ENCODE data around the gene INKA1. TPM values are rescaled to one million over a fixed set of nuclear protein-coding genes. Genes with fewer than 3 reads are reported as not detected.

Gene INKA1
- total and polyA plus RNA-seq, 9 of the 15 experiments (the other 6 are each of a cell fraction or from before 2014, with no cell fraction given): 0.55 to 13.9 (median 6.7) TPM

DNA sequence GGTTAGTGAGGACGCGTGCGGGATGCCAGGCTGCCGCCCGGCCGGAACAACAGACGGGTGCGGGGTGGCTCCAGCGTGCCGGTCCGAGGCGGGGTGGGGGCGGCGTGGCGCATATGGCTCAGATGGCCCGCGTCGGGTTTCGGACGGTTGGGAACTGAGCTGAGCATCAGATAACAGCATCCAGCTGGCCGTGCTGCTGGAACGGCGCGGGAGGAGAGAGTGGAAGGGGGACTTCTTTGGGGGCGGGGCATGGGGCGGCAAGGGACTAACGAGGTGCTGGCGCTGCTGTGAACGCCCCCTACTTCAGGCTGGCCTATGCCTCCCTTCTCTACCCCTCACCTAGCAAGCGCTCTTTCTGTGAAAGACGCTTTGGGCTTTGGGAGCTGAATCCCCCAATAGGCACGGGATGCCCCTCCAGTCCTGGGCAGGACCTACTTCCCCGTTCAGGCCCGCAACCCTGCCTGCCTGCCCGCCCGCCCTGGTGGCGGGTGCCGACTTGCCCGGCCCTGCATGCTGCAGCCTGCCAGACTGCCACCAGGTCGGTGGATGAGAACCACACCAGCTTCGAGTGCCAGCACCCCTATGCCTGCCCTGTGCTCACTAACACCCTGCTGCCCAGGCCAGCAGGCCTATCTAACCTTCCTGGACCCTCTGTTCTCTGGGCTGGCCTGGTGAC is 542 bp downstream of the INKA1 start (continued):
- TF ChIP-seq, protein P1, sequence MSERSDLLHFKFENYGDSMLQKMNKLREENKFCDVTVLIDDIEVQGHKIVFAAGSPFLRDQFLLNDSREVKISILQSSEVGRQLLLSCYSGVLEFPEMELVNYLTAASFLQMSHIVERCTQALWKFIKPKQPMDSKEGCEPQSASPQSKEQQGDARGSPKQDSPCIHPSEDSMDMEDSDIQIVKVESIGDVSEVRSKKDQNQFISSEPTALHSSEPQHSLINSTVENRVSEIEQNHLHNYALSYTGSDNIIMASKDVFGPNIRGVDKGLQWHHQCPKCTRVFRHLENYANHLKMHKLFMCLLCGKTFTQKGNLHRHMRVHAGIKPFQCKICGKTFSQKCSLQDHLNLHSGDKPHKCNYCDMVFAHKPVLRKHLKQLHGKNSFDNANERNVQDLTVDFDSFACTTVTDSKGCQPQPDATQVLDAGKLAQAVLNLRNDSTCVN (CRISPR knock-in tag; IDR thresholded peaks at IDR 0.05): no peak

GRCh38 chr3:49804141-49805041 is 1.3 kb downstream of the INKA1 start:
- Histone ChIP-seq H3K9ac (ENCODE audit: insufficient read depth in 1 of 2, low read depth in 2 of 2, low read length in 2 of 2) (peak overlapping the region in 1 of 2 experiments; percentile 95; a peak in 2 of 4 replicates), H3K79me2 (ENCODE audit: control insufficient read depth, insufficient read depth, low read length) (peaks cover 23% of the 10 kb centered on the region), H3K4me1 (replicated peaks in 1 of 2; ENCODE audit: control insufficient read depth in 2 of 2, insufficient read depth in 2 of 2, low read length in 2 of 2) (peaks cover 43 to 60% of the 10 kb centered on the region in 2 experiments), H3K9me3 (replicated peaks; ENCODE audit: control insufficient read depth, insufficient read depth, low read depth, low read length) (no peaks in the 10 kb centered on the region), H4K20me1 (replicated peaks; ENCODE audit: control insufficient read depth, insufficient read depth, low read length) (no peaks in the 10 kb centered on the region), H3K4me3 (peak overlapping the region; percentile 82), H3K27me3 (ENCODE audit: control insufficient read depth in 2 of 2, insufficient read depth in 2 of 2, low read length in 2 of 2) (no peaks in the 10 kb centered on the region), H3K36me3 (ENCODE audit: control insufficient read depth, insufficient read depth, low read length) (peaks cover 9% of the 10 kb centered on the region; the same call in 2 of the 3 replicates), H3K27ac (ENCODE audit: extremely low read depth, low read depth, low read length) (peak overlapping the region; percentile 75; the same call in 2 of the 3 replicates), H3K4me2 (ENCODE audit: insufficient read depth, low read length) (peak overlapping the region; percentile 96), H2AFZ (ENCODE audit: low read depth, low read length) (no peak overlapping the region), H3K9me1 (ENCODE audit: control insufficient read depth, insufficient read depth, low read length) (peaks cover 4% of the 10 kb centered on the region)
- in situ Hi-C loops (cut with MboI): no loop called here
- no peak for FAIRE-seq
- DNase-seq (ENCODE audit: extremely low read depth in 1 of 4, low spot score in 3 of 4): no peak
- WGBS (ENCODE audit: insufficient coverage, low coverage, missing lambda C conversion rate): 92% methylated on average over 20 of the region's 26 CpGs
- ChIA-PET CTCF (ENCODE audit: low intra/inter-chr PET ratio) (interaction anchor here (0.9 kb wide), 1 partner anchor 35 kb away, joined by 3 read pairs; no protein-coding TSS in a partner anchor), POLR2A (interaction anchor here (0.6 to 2.4 kb wide), 6 partner anchors 9 to 285 kb away, joined by 3 to 16 read pairs (median 4); partner anchors contain the start of genes IP6K1 and UBA7)
- BruUV-seq (replicated peaks): no TSS peak
- TF ChIP-seq, protein P2, sequence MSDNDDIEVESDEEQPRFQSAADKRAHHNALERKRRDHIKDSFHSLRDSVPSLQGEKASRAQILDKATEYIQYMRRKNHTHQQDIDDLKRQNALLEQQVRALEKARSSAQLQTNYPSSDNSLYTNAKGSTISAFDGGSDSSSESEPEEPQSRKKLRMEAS (CRISPR knock-in tag; IDR thresholded peaks at IDR 0.05): 0 out of 2 replicates have a peak, but pooled peaks have one; percentile 13
- peak; percentile 69; the same call in 1 of the 2 replicates for TF ChIP-seq ZNF263 (CRISPR knock-in tag; IDR thresholded peaks at IDR 0.05; ENCODE audit: borderline replicate concordance)
- TF ChIP-seq, protein P3, sequence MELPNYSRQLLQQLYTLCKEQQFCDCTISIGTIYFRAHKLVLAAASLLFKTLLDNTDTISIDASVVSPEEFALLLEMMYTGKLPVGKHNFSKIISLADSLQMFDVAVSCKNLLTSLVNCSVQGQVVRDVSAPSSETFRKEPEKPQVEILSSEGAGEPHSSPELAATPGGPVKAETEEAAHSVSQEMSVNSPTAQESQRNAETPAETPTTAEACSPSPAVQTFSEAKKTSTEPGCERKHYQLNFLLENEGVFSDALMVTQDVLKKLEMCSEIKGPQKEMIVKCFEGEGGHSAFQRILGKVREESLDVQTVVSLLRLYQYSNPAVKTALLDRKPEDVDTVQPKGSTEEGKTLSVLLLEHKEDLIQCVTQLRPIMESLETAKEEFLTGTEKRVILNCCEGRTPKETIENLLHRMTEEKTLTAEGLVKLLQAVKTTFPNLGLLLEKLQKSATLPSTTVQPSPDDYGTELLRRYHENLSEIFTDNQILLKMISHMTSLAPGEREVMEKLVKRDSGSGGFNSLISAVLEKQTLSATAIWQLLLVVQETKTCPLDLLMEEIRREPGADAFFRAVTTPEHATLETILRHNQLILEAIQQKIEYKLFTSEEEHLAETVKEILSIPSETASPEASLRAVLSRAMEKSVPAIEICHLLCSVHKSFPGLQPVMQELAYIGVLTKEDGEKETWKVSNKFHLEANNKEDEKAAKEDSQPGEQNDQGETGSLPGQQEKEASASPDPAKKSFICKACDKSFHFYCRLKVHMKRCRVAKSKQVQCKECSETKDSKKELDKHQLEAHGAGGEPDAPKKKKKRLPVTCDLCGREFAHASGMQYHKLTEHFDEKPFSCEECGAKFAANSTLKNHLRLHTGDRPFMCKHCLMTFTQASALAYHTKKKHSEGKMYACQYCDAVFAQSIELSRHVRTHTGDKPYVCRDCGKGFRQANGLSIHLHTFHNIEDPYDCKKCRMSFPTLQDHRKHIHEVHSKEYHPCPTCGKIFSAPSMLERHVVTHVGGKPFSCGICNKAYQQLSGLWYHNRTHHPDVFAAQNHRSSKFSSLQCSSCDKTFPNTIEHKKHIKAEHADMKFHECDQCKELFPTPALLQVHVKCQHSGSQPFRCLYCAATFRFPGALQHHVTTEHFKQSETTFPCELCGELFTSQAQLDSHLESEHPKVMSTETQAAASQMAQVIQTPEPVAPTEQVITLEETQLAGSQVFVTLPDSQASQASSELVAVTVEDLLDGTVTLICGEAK (IDR thresholded peaks at IDR 0.05): no peak
- TF ChIP-seq, protein P3 (CRISPR knock-in tag; IDR thresholded peaks at IDR 0.05): no peak
- intact Hi-C loops (cut with micrococcal nuclease): no loop called here
- no peak for ATAC-seq

All from K562 (cell line).